ENCODE measurements around the gene NKX2-1. TPM values are rescaled to one million over a fixed set of nuclear protein-coding genes. Genes with fewer than 3 reads are reported as not detected.

Gene NKX2-1
- total RNA-seq, 1 experiment from 2014 or later: not detected

DNA sequence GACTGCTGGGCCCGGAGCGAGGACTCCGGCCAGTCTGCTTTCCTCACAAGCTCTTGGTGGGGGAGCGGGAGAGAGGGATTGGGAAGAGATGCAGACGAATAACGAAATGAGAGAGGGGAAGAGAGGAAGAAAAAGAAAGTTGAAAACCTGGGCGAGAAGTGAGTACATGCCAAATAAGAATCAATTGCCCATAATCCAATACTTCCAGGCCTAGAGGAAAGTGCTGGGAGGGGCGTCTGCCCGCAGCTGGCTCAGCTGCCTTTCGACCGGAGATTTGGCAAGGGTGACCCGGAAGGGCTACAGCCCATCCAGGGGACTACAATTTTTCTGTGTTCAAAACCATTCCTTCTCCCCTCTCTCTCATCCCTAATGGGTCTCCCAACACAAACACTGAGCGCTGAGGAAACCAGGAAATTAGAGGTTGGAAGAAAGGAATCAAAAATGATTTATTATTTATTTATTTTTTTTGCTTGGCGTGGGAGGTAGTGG lies 4.9 kb downstream of the NKX2-1 start:
- Mint-ChIP-seq H3K27ac (no peak overlapping the region), H3K27me3 (ENCODE audit: low read depth) (peaks cover 96% of the 10 kb centered on the region), H3K4me3 (peak overlapping the region in 1 of 2 experiments; percentile 66; a peak in 2 of 5 replicates), H3K4me1 (peaks cover 15 to 42% of the 10 kb centered on the region in 2 experiments), H3K36me3 (ENCODE audit: insufficient read depth in 1 of 3, low read depth in 3 of 3) (no peaks in the 10 kb centered on the region; a peak in 2 of 7 replicates), H3K9me3 (peaks cover 2 to 14% of the 10 kb centered on the region in 2 experiments; a peak in 3 of 5 replicates)
- no peak overlapping the region for H2BK20ac ChIP-seq (ENCODE audit: low read depth, low read length, poor library complexity, severe bottlenecking)
- DNase-seq: peak; percentile 68
- no peak overlapping the region for H2BK15ac ChIP-seq (ENCODE audit: low read depth, low read length)
- no peak overlapping the region for H2AK5ac ChIP-seq (ENCODE audit: insufficient read length, low read length)
- no peak overlapping the region for H3K56ac ChIP-seq (ENCODE audit: insufficient read length, low read depth, low read length)
- H3K9me3 ChIP-seq (ENCODE audit: control insufficient read depth, low read depth, low read length): no peaks in the 10 kb centered on the region
- no peak overlapping the region for H4K8ac ChIP-seq (replicated peaks; ENCODE audit: insufficient read length, low read depth, low read length)
- no peak overlapping the region for H3K27ac ChIP-seq (ENCODE audit: insufficient read length, low read depth, low read length)
- TF ChIP-seq, protein P1, sequence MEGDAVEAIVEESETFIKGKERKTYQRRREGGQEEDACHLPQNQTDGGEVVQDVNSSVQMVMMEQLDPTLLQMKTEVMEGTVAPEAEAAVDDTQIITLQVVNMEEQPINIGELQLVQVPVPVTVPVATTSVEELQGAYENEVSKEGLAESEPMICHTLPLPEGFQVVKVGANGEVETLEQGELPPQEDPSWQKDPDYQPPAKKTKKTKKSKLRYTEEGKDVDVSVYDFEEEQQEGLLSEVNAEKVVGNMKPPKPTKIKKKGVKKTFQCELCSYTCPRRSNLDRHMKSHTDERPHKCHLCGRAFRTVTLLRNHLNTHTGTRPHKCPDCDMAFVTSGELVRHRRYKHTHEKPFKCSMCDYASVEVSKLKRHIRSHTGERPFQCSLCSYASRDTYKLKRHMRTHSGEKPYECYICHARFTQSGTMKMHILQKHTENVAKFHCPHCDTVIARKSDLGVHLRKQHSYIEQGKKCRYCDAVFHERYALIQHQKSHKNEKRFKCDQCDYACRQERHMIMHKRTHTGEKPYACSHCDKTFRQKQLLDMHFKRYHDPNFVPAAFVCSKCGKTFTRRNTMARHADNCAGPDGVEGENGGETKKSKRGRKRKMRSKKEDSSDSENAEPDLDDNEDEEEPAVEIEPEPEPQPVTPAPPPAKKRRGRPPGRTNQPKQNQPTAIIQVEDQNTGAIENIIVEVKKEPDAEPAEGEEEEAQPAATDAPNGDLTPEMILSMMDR (conservative IDR thresholded peaks at IDR 0.05): no peak
- H3T11ph ChIP-seq (ENCODE audit: low read length): no peak overlapping the region
- no peak overlapping the region for H4K91ac ChIP-seq (ENCODE audit: insufficient read length, low read depth, low read length)
- H2BK5ac ChIP-seq (ENCODE audit: insufficient read length, low read length): no peak overlapping the region
- H4K5ac ChIP-seq (ENCODE audit: insufficient read length, low read depth, low read length): no peak overlapping the region
- H2AFZ ChIP-seq (ENCODE audit: low read length): no peak overlapping the region
- no peak overlapping the region for H3K18ac ChIP-seq (ENCODE audit: insufficient read length, low read depth, low read length)
- no peaks in the 10 kb centered on the region for H3K79me1 ChIP-seq (ENCODE audit: insufficient read depth, low read depth, low read length, poor library complexity, severe bottlenecking)
- H3K4ac ChIP-seq (ENCODE audit: low read depth, low read length): no peak overlapping the region
- no peaks in the 10 kb centered on the region for H3K79me2 ChIP-seq (ENCODE audit: insufficient read depth, low read length)
- no peaks in the 10 kb centered on the region for H3K4me1 ChIP-seq (ENCODE audit: insufficient read depth, low read length)
- no peak overlapping the region for H3K9ac ChIP-seq (ENCODE audit: extremely low read depth, insufficient read length, low read length)
- H4K20me1 ChIP-seq (ENCODE audit: control insufficient read depth, insufficient read depth, insufficient read length): no peaks in the 10 kb centered on the region
- no CpG with 5 or more reads among the region's 14 CpGs for WGBS (ENCODE audit: extremely low coverage, insufficient read length, low lambda C conversion rate)
- H3K27me3 ChIP-seq (ENCODE audit: insufficient read depth, low read length): peaks cover 89% of the 10 kb centered on the region
- H2BK120ac ChIP-seq (ENCODE audit: low read depth, low read length, poor library complexity, severe bottlenecking): no peak overlapping the region
- peak overlapping the region; percentile 27 for H3K4me2 ChIP-seq (ENCODE audit: insufficient read depth, insufficient read length, low read length)
- H2BK12ac ChIP-seq (ENCODE audit: insufficient read length, low read depth, low read length): no peak overlapping the region
- H3K14ac ChIP-seq (ENCODE audit: insufficient read depth, low read length): no peak overlapping the region
- no peak overlapping the region for H3K23ac ChIP-seq (ENCODE audit: insufficient read length, low read depth, low read length)
- peaks cover 7% of the 10 kb centered on the region for H3K23me2 ChIP-seq (ENCODE audit: insufficient read length, low read depth, low read length, poor library complexity, severe bottlenecking)
